ENCODE measurements around the gene ZFX.

- TF ChIP-seq CTCF (IDR thresholded peaks at IDR 0.05): no peak
- TF ChIP-seq POLR2A (IDR thresholded peaks at IDR 0.05): no peak
These were observed 16.5 kb downstream of the ZFX start for GRCh38 chrX:24166078-24166477.

All from heart left ventricle (tissue), 13 donors.